ENCODE data around the gene NRXN2.
"Not testable (repeated sequence)": the region's sequence is repeated elsewhere in the genome, so short reads cannot be mapped to it uniquely, and the experiment has no call there.

The NRXN2 gene

DNA sequence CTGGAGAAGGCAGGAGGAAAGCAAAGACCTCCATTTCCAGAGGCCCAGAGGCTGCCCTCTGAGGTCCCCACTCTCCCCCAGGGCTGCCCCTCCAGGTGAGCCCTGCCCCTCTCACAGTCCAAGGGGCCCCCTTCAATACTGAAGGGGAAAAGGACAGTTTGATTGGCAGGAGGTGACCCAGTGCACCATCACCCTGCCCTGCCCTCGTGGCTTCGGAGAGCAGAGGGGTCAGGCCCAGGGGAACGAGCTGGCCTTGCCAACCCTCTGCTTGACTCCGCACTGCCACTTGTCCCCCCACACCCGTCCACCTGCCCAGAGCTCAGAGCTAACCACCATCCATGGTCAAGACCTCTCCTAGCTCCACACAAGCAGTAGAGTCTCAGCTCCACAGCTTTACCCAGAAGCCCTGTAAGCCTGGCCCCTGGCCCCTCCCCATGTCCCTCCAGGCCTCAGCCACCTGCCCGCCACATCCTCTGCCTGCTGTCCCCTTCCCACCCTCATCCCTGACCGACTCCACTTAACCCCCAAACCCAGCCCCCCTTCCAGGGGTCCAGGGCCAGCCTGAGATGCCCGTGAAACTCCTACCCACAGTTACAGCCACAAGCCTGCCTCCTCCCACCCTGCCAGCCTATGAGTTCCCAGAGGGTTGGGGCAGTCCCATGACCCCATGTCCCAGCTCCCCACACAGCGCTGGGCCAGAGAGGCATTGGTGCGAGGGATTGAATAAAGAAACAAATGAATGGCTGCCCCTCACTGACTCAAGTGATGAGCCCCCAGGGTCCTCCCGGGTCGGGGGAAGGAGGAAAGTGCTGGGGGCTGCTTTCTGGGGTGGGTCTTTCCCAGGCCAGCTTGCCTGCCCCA is 121.2 kb downstream of the NRXN2 start:
- no peak for DNase-seq

DNA sequence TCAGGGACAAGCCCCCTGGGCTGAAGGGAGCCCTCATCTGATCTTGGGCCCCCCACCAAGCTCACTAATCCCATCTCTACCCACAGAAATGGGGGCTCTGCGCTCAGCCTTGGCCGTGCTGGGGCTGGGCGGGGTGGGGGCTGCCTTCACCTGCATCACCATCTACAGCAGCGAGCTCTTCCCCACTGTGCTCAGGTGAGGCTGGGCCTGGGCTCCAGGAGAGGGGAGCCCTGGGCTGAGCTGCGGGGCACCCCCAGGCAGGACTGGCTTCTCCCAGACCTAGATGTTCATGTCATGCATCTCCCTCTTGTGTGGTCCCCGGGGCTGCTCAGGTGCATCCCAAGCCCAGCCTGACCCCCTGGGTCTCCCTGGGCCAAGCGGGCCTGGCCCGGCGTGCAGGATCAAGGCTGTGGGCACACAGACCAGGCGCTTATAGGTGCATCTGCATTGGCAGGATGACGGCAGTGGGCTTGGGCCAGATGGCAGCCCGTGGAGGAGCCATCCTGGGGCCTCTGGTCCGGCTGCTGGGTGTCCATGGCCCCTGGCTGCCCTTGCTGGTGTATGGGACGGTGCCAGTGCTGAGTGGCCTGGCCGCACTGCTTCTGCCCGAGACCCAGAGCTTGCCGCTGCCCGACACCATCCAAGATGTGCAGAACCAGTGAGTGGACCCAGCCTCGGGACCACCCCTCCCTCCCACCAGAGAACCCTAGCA is 122.6 kb downstream of the NRXN2 start:
- no peak for DNase-seq

GRCh38 chr11:64599698-64600211 is 123.2 kb downstream of the NRXN2 start:
- no peak for DNase-seq

DNA sequence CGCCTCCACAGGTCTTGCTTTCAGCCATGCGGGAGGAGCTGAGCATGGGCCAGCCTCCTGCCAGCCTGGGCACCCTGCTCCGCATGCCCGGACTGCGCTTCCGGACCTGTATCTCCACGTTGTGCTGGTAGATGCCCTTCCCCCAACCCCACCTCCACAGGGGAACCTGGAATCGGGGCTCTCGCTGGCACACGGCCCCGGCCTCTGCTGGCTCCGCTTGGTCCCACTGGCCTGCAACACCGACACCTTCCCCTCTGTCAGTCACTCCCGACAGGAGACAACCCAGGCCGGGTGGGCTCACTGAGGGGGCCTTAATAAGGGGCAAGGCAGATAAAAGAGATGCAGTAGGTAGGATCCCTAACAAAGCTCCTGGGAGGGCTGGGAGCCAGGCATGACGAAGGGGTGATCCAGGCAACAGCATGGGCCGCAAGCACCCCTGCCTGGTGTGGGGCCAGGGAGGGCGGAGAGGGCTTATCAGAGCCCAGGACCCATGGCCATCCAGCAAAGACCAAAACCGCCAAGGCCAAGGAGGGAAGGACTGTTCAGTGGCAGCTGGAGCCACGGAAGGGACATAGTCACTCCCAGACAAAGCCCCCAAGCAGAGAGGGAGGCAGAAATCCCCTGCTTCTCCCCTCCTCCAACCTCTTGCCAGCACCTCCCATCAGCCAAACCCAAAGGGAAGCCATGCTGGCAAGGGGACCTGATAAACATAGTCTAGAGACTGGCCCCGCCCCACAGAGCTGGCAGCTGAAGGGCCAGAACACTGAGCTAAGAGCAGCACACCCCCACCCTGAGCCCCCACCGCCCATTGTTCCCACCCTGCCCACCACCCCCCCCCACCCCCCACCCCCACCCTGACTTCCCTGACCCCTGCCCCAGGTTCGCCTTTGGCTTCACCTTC is 124.0 kb downstream of the NRXN2 start:
- DNase-seq = no peak

DNA sequence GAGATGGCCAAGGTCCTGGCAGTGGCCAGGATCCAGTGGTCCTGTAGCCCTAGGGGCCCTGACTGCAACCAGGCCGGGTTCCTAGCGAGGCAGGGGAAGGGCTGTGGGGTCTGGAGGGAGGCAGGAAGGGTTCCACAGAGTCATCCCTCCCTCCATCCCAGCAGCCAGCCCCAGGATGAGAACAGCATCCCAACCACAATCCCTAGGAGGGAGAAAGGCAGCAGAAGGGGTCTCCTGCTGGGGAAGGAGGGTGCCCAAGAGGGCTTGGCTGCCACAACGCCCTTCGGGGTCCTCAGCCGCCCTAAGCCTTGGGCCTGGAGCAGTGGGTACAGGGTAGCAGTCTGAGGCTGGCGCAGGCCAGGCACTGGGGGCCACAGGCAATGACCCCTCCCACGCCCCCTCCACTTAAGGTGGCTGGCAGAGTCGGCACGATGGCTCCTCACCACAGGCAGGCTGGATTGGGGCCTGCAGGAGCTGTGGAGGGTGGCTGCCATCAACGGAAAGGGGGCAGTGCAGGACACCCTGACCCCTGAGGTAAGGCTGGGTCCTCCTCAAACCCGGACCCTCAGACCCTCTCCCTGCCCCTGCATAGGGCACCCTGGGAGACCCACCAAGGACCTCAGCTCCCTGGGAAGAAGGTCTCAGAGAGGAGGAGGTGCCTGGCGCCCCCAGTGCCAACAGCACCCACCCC is 124.7 kb downstream of the NRXN2 start:
- no peak for DNase-seq

DNA sequence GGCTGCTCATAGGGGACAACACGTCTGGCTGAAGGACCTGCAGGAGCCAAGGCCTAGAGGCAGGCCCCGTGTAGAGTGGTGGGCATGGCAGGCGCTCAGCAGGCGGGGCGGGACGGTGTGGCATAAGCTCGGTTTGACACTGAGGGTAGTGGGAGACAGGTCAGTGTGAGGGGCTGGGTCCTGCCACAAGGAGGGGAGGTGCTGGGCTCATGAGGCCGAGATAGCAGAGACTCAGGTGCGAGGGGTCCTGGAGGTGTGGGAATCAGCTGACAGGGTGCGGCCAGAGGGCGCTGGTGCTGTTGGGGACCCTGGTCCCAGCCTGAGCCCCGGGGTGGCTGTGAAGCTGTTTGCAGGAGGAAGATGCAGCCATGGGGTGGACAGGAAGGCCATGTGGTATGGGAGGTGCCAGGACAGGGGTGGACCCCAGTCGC is 125.3 kb downstream of the NRXN2 start:
- no peak for DNase-seq

DNA sequence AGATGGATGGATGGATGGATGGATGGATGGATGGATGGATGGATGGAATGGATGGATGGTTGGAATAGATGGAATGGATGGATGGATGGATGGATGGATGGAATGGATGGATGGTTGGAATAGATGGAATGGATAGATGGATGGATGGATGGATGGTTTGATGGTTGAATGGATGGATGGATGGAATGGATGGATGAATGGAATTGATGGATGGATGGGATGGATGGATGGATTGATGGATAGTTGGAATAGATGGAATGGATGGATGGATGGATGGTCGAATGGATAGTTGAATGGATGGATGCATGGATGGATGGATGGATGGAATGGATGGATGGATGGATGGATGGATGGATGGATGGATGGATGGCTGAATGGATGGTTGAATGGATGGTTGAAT is 127.1 kb downstream of the NRXN2 start:
- DNase-seq = not testable (repeated sequence)

DNA sequence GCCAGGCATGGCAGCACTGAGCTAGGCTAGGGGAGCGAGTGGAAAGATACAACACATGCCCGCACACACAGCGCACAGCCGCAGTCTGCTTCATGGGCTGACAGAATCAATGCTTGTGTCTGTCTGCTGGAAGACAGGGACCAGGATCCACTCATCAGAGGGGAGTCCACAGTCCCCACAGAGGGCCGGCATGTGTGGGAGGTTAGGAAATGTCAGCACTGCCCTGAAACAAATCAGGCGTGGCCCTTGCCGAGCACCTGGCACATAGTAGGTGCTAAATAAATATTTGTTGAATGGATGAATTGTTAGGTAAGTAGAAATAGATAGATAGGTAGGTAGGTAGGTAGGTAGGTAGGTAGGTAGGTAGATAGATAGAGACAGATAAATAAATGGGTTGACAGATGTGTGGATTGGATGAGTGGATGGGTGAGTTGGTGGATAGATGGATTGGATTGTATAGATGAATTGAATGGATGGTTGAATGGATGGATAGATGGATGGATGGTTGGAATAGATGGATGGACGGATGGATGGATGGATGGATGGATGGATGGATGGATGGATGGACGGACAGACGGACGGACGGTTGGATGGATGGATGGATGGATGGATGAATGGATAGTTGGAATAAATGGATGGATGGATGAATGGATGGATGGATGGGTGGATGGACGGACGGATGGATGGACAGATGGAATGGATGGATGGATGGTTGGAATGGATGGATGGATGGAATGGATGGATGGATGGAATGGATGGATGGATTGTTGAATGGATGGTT is 128.6 kb downstream of the NRXN2 start:
- no peak for DNase-seq

GRCh38 chr11:64593156-64594105 is 129.6 kb downstream of the NRXN2 start:
- no peak for DNase-seq

- no peak for DNase-seq
These were observed 130.3 kb downstream of the NRXN2 start for GRCh38 chr11:64592656-64593055.

GRCh38 chr11:64592234-64592615 is 130.8 kb downstream of the NRXN2 start:
- DNase-seq = no peak

GRCh38 chr11:64591257-64592233 is 131.5 kb downstream of the NRXN2 start:
- DNase-seq = no peak

DNA sequence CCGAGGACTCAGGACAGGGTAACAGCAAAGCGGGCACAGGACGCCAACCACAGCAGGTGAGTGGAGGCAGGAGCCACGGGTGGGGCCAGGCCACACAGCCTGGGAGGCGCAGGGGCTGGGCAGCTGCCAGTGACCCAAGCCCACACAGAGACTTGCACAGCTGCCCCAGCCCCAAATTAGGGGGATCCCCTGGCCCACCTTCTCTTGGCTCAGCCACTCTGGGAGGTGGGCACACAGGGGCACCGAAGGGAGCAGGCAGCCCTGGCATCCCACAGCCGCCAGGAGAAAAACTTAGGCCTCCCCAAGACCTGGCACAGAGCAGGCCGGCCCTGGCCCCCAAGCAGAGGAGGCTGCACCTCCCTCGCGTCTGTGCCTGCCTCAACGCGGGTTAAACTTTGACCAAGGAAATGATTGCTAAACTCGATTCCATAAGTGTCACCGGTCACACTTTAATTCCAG is 132.2 kb downstream of the NRXN2 start, which contains the start of gene SLC22A12:
Gene SLC22A12 (plus strand): TSS at position 458 of the 459 bp plus-strand sequence. CDS start 337 bp downstream, outside the sequence.
- DNase-seq = no peak

- DNase-seq = no peak
These were observed 134.3 kb downstream of the NRXN2 start for GRCh38 chr11:64588701-64589100.

GRCh38 chr11:64586366-64586765 is 136.6 kb downstream of the NRXN2 start:
- DNase-seq = no peak

DNA sequence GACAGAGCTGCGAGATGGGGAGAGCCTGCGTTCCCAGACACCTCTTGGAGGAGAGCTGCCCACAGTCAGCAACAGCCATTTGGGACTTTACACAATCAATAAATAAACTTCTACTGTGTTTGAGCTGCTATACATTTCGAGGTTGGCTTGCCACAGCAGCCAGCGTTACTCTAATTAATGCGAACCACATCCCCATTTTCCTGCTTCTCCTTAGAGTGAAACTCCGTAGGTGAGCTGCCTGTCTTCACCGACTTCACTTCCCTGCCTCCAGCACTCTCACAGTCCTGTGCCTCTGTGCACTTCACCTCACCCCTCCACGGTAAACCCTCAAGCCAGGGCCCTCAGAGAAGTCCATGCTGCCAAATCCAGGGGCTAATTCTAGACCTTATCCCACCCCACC is 137.8 kb downstream of the NRXN2 start:
- DNase-seq = no peak

GRCh38 chr11:64583296-64584262 is 139.4 kb downstream of the NRXN2 start:
- DNase-seq = no peak

DNA sequence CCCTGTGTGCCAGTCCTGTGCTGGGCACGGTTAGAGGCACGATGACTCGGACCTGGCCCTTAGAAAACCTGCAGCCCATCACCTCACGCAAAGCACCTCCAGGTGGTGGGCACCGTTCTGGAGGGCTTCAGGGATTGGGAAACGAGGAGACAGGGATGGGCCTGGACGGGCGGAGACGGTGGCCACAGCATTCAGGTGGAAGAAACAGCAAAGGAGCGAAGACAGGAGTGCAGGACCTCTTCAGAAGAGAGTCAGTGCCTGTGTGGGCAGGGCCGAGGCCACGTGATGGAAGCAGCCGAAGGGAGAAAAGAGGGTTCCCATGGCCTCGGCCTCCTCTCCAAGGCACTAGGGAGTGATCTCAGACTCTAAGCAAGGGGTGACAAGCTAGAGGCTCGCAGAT is 140.1 kb downstream of the NRXN2 start:
- DNase-seq = no peak
